Activated CD8-positive, alpha-beta memory T cell treated with anti-CD3 and anti-CD28 coated beads, Interleukin-2, amount 10 ng/mL, durations not matched to agents 7 days and 5 days (primary cell): ENCODE measurements around the gene CGNL1. TPM values are rescaled to one million over a fixed set of nuclear protein-coding genes. Genes with fewer than 3 reads are reported as not detected.

Experiments
- ATAC-seq: fragments of 150-1000 bp; cut with Tn5 transposase; one replicate; pipeline ENCODE4 v1.10.0; 2021; ENCODE audit warnings: moderate library complexity
- CTCF ChIA-PET: fragments of 350-600 bp; sonication (Branson Sonifier 250); formaldehyde crosslinking; loops from one replicate; lab custom pipeline; 2021; ENCODE audit warnings: antibody characterized with exemption; lab: Charles Lee
- DNase-seq: peaks from one replicate; pipeline ENCODE4 v3.0.0-alpha.2; 2020
- H3K27ac Mint-ChIP-seq: one replicate; pipeline ENCODE4 v1.8.0; 2021; ENCODE audit warnings: mild to moderate bottlenecking, mixed read lengths
- H3K27me3 Mint-ChIP-seq: one replicate; pipeline ENCODE4 v1.8.0; 2021; ENCODE audit warnings: mixed read lengths
- H3K36me3 Mint-ChIP-seq: one replicate; pipeline ENCODE4 v1.8.0; 2021; ENCODE audit warnings: mild to moderate bottlenecking, mixed read lengths
- H3K4me1 Mint-ChIP-seq: one replicate; pipeline ENCODE4 v1.8.0; 2021; ENCODE audit warnings: mixed read lengths
- H3K4me3 Mint-ChIP-seq: one replicate; pipeline ENCODE4 v1.8.0; 2021; ENCODE audit warnings: mild to moderate bottlenecking, moderate library complexity, mixed read lengths
- H3K9me3 Mint-ChIP-seq: one replicate; pipeline ENCODE4 v1.8.0; 2022; ENCODE audit warnings: low read depth, mixed read lengths
- total RNA-seq, 2 experiments: library from RNA; stranded (reverse); gene quantifications; one replicate each; pipeline ENCODE4 v1.2.3, GENCODE V29; 2021

Gene CGNL1
- total RNA-seq, 2 experiments from 2014 or later = not detected

GRCh38 chr15:57541271-57541670, 165.0 kb downstream of the CGNL1 start:
- ATAC-seq (no peak), DNase-seq (no peak)
- CTCF ChIA-PET = interaction anchor here (0.6 to 3.2 kb wide), 6 partner anchors 11 to 200 kb away, joined by 3 to 20 read pairs (median 4); no protein-coding TSS in a partner anchor
- Mint-ChIP-seq H3K4me3 (no peak overlapping the region), H3K27me3 (peaks cover 11% of the 10 kb centered on the region), H3K4me1 (no peaks in the 10 kb centered on the region), H3K36me3 (no peaks in the 10 kb centered on the region), H3K9me3 (no peaks in the 10 kb centered on the region), H3K27ac (no peak overlapping the region)

GRCh38 chr15:57541805-57542504, 165.7 kb downstream of the CGNL1 start:
- H3K4me1 Mint-ChIP-seq = no peaks in the 10 kb centered on the region
- peaks cover 10% of the 10 kb centered on the region for H3K27me3 Mint-ChIP-seq
- H3K36me3 Mint-ChIP-seq = no peaks in the 10 kb centered on the region
- ATAC-seq (no peak), DNase-seq (peak; percentile 50)
- no peak overlapping the region for H3K4me3 Mint-ChIP-seq
- H3K9me3 Mint-ChIP-seq = no peaks in the 10 kb centered on the region
- H3K27ac Mint-ChIP-seq = no peak overlapping the region
- CTCF ChIA-PET = interaction anchor here (0.6 to 3.2 kb wide), 12 partner anchors 9 to 395 kb away, joined by 3 to 20 read pairs (median 3); no protein-coding TSS in a partner anchor

GRCh38 chr15:57542505-57542817, 166.2 kb downstream of the CGNL1 start:
- H3K9me3 Mint-ChIP-seq = no peaks in the 10 kb centered on the region
- peaks cover 8% of the 10 kb centered on the region for H3K27me3 Mint-ChIP-seq
- no peak for DNase-seq
- H3K27ac Mint-ChIP-seq = no peak overlapping the region
- H3K4me1 Mint-ChIP-seq = no peaks in the 10 kb centered on the region
- no peak for ATAC-seq
- H3K36me3 Mint-ChIP-seq = no peaks in the 10 kb centered on the region
- no peak overlapping the region for H3K4me3 Mint-ChIP-seq
- CTCF ChIA-PET = interaction anchor here (0.9 to 3.2 kb wide), 10 partner anchors 9 to 396 kb away, joined by 3 to 20 read pairs (median 3); no protein-coding TSS in a partner anchor

- peaks cover 8% of the 10 kb centered on the region for H3K27me3 Mint-ChIP-seq
- no peaks in the 10 kb centered on the region for H3K4me1 Mint-ChIP-seq
- H3K9me3 Mint-ChIP-seq = no peaks in the 10 kb centered on the region
- no peaks in the 10 kb centered on the region for H3K36me3 Mint-ChIP-seq
- ATAC-seq (no peak), DNase-seq (no peak)
- CTCF ChIA-PET = interaction anchor here (1.3 kb wide), 1 partner anchor 17 kb away, joined by 3 read pairs; no protein-coding TSS in a partner anchor
- H3K27ac Mint-ChIP-seq = no peak overlapping the region
- H3K4me3 Mint-ChIP-seq = no peak overlapping the region
These were observed 168.7 kb downstream of the CGNL1 start for GRCh38 chr15:57544848-57545480.

- Mint-ChIP-seq H3K4me1 (no peaks in the 10 kb centered on the region), H3K27me3 (peaks cover 10% of the 10 kb centered on the region), H3K4me3 (no peak overlapping the region), H3K9me3 (no peaks in the 10 kb centered on the region), H3K27ac (no peak overlapping the region), H3K36me3 (no peaks in the 10 kb centered on the region)
- no peak for ATAC-seq
- no peak for DNase-seq
- CTCF ChIA-PET = interaction anchor here (1.3 kb wide), 1 partner anchor 16 kb away, joined by 3 read pairs; no protein-coding TSS in a partner anchor
These were observed 169.7 kb downstream of the CGNL1 start for GRCh38 chr15:57545995-57546394.

- H3K27me3 Mint-ChIP-seq = peaks cover 16% of the 10 kb centered on the region
These were observed 171.0 kb downstream of the CGNL1 start for GRCh38 chr15:57547243-57547755.

GRCh38 chr15:57548351-57548750, 172.0 kb downstream of the CGNL1 start:
- DNase-seq (no peak), ATAC-seq (no peak)
- CTCF ChIA-PET = interaction anchor here (1.4 to 2.2 kb wide), 2 partner anchors 12 to 208 kb away, joined by 4 to 10 read pairs; no protein-coding TSS in a partner anchor
- Mint-ChIP-seq H3K9me3 (no peaks in the 10 kb centered on the region), H3K27ac (no peak overlapping the region), H3K36me3 (no peaks in the 10 kb centered on the region), H3K27me3 (peaks cover 12% of the 10 kb centered on the region), H3K4me3 (no peak overlapping the region), H3K4me1 (no peaks in the 10 kb centered on the region)

More at GRCh38 chr15:57547243-57547755, 171.0 kb downstream of the CGNL1 start:
- DNase-seq = no peak
- no peaks in the 10 kb centered on the region for H3K36me3 Mint-ChIP-seq
- no peaks in the 10 kb centered on the region for H3K9me3 Mint-ChIP-seq
- ATAC-seq = no peak
- H3K4me1 Mint-ChIP-seq = no peaks in the 10 kb centered on the region
- CTCF ChIA-PET = interaction anchor here (1.4 to 2.2 kb wide), 2 partner anchors 13 to 207 kb away, joined by 4 to 10 read pairs; no protein-coding TSS in a partner anchor
- no peak overlapping the region for H3K4me3 Mint-ChIP-seq
- no peak overlapping the region for H3K27ac Mint-ChIP-seq

GRCh38 chr15:57548835-57549234, 172.5 kb downstream of the CGNL1 start:
- CTCF ChIA-PET = interaction anchor here (2.2 kb wide), 1 partner anchor 12 kb away, joined by 10 read pairs; no protein-coding TSS in a partner anchor
- Mint-ChIP-seq H3K9me3 (no peaks in the 10 kb centered on the region), H3K4me1 (no peaks in the 10 kb centered on the region), H3K27me3 (peaks cover 11% of the 10 kb centered on the region), H3K27ac (no peak overlapping the region), H3K4me3 (no peak overlapping the region), H3K36me3 (no peaks in the 10 kb centered on the region)
- ATAC-seq (no peak), DNase-seq (no peak)

- ATAC-seq = no peak
- H3K27ac Mint-ChIP-seq = no peak overlapping the region
- no peak for DNase-seq
- no peak overlapping the region for H3K4me3 Mint-ChIP-seq
- peaks cover 10% of the 10 kb centered on the region for H3K27me3 Mint-ChIP-seq
- H3K9me3 Mint-ChIP-seq = no peaks in the 10 kb centered on the region
- CTCF ChIA-PET = no interaction called here
- H3K4me1 Mint-ChIP-seq = no peaks in the 10 kb centered on the region
- H3K36me3 Mint-ChIP-seq = no peaks in the 10 kb centered on the region
These were observed 173.6 kb downstream of the CGNL1 start for GRCh38 chr15:57549935-57550334.

- CTCF ChIA-PET = interaction anchor here (1.6 kb wide), 1 partner anchor 315 kb away, joined by 3 read pairs; no protein-coding TSS in a partner anchor
- Mint-ChIP-seq H3K27ac (no peak overlapping the region), H3K36me3 (no peaks in the 10 kb centered on the region), H3K4me3 (no peak overlapping the region), H3K4me1 (no peaks in the 10 kb centered on the region), H3K9me3 (no peaks in the 10 kb centered on the region), H3K27me3 (peaks cover 12% of the 10 kb centered on the region)
- no peak for ATAC-seq
- no peak for DNase-seq
These were observed 174.3 kb downstream of the CGNL1 start for GRCh38 chr15:57550640-57551039.

GRCh38 chr15:57551715-57552677, 175.7 kb downstream of the CGNL1 start:
- H3K4me3 Mint-ChIP-seq = no peak overlapping the region
- peaks cover 16% of the 10 kb centered on the region for H3K27me3 Mint-ChIP-seq
- H3K36me3 Mint-ChIP-seq = no peaks in the 10 kb centered on the region
- no peak for DNase-seq
- no peak overlapping the region for H3K27ac Mint-ChIP-seq
- ATAC-seq = no peak
- CTCF ChIA-PET = interaction anchor here (1.3 to 1.6 kb wide), 3 partner anchors 9 to 314 kb away, joined by 3 to 6 read pairs (median 4); no protein-coding TSS in a partner anchor
- no peaks in the 10 kb centered on the region for H3K4me1 Mint-ChIP-seq
- no peaks in the 10 kb centered on the region for H3K9me3 Mint-ChIP-seq

GRCh38 chr15:57552678-57553334, 176.5 kb downstream of the CGNL1 start:
- CTCF ChIA-PET = interaction anchor here (1.4 kb wide), 1 partner anchor 11 kb away, joined by 4 read pairs; no protein-coding TSS in a partner anchor
- H3K9me3 Mint-ChIP-seq = no peaks in the 10 kb centered on the region
- DNase-seq = no peak

More at GRCh38 chr15:57552678-57553334, 176.5 kb downstream of the CGNL1 start:
- Mint-ChIP-seq H3K27me3 (peaks cover 16% of the 10 kb centered on the region), H3K27ac (no peak overlapping the region), H3K4me3 (no peak overlapping the region), H3K36me3 (no peaks in the 10 kb centered on the region), H3K4me1 (no peaks in the 10 kb centered on the region)
- no peak for ATAC-seq
